Erythroblast (primary cell): ENCODE measurements around the gene SNURF.
"Not testable (repeated sequence)": the region's sequence is repeated elsewhere in the genome, so short reads cannot be mapped to it uniquely, and the experiment has no call there.

Experiments used
- DNase-seq, 2 experiments: peaks; one replicate each; lab custom pipeline; 2025; lab: John Stamatoyannopoulos, UW
- GATA1 ChIP-seq: IDR thresholded peaks from 2 replicates; pipeline ENCODE4 v1.6.1; 2011; ENCODE audit warnings: low read depth, mild to moderate bottlenecking, control low read depth, low read length, moderate library complexity
- POLR2A ChIP-seq: IDR thresholded peaks from 2 replicates; pipeline ENCODE4 v1.6.1; 2011; ENCODE audit warnings: mild to moderate bottlenecking, low read length

The SNURF gene, protein sequence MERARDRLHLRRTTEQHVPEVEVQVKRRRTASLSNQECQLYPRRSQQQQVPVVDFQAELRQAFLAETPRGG

DNA sequence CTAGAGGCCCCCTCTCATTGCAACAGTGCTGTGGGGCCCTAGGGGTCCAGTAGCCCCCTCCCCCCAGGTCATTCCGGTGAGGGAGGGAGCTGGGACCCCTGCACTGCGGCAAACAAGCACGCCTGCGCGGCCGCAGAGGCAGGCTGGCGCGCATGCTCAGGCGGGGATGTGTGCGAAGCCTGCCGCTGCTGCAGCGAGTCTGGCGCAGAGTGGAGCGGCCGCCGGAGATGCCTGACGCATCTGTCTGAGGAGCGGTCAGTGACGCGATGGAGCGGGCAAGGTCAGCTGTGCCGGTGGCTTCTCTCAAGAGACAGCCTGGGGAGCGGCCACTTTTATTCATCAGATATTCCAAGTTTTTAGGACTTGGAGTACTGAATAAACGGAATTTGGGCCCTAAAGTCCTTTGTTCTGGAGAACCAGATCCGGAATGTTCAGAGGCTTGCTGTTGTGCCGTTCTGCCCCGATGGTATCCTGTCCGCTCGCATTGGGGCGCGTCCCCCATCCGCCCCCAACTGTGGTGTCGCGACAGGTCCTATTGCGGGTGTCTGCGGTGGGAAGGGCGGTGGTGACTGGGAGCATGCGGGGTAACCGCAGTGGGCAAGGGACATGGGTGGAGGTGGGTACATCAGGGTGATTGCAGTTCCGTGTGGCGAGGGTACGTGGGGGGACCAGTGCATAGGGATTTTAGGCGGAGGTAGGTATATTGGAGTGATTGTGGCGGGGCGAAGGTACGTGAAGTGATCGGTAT lies at the start of gene SNURF, which contains the start of gene SNRPN:
TSS of gene SNURF (plus strand) at position 205 of the 748 bp plus-strand sequence. CDS start at position 267, 62 bp downstream.
TSS of gene SNRPN (plus strand) at position 205 of the 748 bp plus-strand sequence. CDS start 19,467 bp downstream, outside the sequence.
- no peak for TF ChIP-seq GATA1
- TF ChIP-seq POLR2A: peak; percentile 65
- peak; percentile 48 to 63 for DNase-seq

DNA sequence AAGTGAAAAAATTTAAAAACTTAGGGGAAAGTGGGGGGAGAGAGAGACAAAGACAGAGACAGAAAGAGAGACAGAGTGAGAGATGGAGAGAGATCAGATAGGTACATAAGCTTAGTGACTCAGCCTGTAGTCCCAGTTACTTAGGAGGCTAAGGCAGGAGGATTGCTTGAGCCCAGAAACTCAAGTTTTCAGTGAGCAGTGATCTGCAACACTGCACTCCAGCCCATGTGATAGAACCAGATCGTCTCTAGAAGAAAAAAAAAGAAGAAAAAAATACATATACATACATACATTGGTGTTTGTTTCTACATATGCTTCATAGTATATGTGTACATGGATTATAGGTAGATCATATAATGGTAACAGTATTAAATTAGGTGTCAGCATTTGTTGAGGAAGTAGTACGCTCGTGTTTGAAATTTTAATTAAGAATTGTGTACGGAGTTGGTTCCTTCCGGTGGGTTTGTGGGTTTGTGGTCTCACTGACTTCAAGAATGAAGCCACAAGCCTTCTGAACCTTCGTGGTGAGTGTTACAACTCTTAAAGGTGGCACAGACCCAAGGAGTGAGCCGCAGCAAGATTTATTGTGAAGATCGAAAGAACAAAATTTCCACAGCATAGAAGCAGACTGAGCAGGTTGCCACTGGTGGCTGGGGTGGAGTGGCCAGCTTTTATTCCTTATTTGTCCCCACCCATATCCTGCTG lies 38.3 kb upstream of the SNURF start:
- no peak for DNase-seq
- TF ChIP-seq POLR2A (no peak), GATA1 (no peak)

DNA sequence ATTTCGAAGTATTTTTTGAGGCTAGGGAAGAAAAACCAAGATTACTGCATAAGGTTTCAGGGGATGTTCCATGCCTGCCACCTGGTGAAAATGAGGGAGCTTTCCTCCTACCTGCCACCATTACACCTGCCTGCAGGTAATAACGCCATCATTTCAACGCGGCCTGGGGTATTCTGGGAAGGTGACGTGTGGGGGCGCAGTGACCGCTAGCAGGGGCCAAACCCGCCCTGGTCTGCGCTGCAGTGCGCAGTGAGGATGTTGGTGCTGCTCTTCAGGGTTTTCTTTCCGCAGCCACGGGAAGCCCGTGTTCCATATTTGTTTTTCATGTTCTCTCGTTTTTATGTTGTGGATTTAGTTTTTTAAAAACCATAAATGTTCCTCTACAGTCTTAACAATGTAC lies 37.4 kb upstream of the SNURF start:
- DNase-seq: no peak
- TF ChIP-seq POLR2A (no peak), GATA1 (no peak)

DNA sequence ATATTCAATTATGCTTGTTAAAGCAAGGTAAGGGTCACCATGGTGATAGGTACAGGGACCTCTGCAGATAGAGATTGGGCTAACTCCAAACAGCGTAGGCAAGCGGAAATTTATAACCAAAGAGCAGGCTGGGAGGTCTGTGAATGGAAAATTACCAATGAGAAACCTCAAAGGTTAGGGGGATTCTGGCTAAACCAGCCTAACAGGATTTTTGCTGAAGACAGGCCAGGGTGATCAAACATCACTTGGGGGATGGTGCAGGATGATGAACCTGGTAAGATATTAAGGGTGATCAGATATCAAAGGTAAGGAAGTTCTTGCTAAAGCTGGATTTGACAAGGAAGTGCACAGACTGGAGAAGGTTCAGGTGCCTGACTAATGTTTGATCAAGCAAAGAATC lies 35.3 kb upstream of the SNURF start:
- TF ChIP-seq POLR2A (no peak), GATA1 (no peak)
- no peak for DNase-seq

DNA sequence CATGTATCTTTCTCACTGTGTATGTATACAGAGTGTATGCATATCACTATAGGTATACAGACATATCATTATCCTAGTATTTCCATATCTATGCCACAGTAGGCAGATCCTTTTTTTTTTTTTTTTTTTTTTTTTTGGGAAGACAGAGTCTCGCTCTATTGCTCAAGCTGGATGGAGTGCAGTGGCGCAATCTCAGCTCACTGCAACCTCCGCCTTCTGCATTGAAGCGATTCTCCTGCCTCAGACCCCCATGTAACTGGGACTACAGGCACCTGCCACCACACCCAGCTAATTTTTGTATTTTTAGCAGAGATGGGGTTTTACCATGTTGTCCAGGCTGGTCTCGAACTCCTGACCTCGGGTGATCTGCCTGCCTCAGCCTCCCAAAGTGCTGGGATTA lies 32.0 kb upstream of the SNURF start:
- DNase-seq: not testable (repeated sequence)

DNA sequence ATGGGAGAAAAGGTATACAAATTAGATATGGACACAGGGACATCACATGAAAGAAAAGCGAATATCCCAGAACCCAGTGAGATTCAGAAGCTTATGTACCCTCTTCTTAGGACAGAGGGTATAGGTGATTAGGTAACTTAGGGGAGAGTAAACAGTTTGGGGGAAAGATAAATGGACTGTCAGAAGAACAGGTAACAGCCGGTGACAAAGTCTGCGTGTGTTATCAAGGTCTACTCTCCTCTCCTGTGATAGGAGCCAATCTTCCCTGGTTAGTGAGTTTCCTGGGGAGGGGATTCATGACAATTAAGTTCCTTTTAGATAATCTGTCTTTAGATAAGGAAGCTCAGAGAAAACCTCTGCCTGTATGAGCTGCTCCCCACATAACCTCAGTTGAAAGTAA lies 30.6 kb upstream of the SNURF start:
- TF ChIP-seq POLR2A (no peak), GATA1 (no peak)
- DNase-seq: no peak

DNA sequence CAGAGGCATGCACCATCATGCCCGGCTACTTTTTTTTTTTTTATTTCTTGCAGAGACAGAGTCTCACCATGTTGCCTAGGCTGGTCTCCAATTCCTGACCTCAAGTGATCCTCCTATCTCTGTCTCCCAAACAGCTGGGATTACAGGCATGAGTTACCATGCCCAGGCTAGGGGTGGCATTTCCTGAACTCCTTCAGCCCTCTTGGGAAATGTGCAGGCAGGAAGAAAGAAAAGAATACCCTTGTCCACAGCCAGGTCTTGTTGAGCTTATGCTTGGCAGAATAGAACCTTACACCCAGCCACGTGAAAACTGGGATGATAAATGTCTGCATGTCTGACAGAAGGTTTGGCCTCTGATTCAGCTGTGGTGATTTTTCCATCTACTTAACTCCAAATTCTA lies 30.2 kb upstream of the SNURF start:
- DNase-seq: no peak
- no peak for TF ChIP-seq POLR2A
- TF ChIP-seq GATA1: no peak

DNA sequence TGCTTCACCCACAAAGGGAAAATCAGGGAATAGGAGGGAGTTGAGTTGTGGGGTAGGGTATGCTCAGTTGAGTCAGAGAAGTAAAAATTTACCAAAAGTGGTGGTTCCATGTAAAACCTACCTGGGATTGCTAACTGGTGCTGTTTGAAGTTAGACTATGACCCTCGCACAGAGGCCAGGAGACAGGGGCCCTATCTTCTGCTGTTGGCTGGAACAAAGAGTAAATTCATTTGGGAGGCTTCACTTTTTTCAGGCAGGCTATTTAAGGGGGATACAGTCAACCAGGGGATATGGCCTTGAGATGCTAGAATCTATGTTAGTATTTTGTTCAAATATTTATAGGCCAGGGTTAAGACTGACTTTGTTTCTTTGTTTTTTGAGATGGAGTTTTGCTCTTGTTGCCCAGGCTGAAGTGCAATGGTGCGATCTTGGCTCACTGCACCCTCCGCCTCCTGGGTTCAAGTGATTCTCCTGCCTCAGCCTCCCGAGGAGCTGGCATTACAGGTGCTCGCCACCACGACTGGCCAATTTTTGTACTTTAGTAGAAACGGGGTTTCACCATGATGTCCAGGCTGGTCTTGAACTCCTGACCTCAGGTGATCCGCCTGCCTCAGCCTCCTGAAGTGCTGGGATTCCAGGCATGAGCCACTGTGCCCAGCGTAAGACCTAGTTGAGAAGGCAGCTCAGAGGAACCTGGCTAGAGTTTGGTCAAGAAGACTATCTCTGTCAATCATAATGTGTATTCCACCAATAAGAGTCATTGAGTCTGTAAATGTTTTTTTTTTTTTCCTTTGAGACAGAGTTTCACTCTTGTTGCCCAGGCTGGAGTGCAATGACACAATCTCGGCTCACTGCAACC lies 22.7 kb upstream of the SNURF start:
- DNase-seq: not testable (repeated sequence)

DNA sequence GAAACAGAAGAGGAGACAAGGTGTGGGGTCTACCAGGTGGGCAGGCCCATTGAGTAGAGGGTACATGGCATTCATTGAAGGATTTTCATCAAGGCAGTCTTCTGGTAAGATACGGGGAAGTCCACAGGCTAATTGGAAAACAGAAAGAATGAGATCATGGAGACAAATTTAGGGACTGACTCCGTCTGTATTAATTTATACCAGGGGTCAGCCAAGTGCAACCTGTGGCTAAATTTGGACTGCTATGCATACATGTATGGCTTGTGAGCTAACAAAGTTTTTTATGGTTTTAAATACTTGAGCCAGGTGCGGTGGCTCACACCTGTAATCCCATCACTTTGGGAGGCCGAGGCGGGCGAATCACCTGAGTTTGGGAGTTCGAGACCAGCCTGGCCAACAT lies 21.1 kb upstream of the SNURF start:
- TF ChIP-seq POLR2A: no peak
- no peak for TF ChIP-seq GATA1
- DNase-seq: no peak

DNA sequence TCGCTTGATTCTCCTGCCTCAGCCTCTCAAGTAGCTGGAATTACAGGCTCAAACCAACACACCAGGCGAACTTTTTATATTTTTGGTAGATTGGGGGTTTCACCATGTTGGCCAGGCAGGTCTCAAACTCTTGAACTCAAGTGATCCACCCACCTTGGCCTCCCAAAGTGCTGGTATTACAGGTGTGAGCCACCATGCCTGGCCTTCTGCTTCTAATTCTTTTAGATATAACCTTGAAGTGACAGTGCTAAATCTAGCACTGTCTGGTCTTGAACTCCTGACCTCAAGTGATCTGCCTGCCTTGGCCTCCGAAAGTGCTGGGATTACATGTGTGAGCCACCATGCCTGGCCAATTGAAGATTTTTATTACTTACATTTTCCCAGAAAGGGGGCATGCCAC lies 16.6 kb upstream of the SNURF start:
- DNase-seq: not testable (repeated sequence)

DNA sequence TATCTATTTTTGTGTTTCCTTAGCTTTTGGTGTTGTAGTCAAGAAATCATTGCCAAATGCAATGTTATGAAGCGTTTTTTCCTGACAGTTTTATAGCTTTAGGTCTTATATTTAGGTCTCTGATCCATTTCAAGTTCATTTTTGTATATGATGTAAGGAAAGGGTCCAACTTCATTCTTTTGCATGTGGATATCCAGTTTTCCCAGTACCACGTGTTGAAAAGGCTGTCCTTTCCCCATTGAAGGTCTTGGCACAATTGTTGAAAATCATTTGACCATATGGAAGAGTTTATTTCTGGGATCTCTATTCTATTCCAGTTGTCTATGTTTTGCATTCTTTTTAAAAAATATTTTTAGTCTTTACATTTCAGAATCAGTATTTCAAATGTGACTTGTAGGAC lies 14.6 kb upstream of the SNURF start:
- TF ChIP-seq POLR2A (no peak), GATA1 (no peak)
- DNase-seq: no peak

DNA sequence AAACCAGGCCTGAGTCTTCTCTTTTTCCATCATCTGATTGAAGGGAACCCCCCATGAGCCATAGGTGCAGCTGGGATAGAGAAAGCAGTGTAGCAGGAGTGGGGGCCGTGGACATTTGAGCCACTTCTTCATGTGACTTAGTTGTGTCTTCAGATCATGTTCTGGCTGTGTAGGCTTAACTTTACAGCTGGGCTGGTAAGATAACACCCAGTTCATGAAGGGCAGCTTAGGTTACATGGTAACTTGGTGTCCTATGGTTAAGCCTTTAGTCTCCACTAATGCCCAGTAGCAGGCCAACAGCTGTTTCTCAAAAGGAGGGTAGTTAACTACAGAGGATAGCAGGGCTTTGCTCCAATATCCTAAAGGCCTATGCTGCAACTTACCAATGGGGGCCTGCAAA lies 11.4 kb upstream of the SNURF start:
- no peak for DNase-seq
- no peak for TF ChIP-seq POLR2A

DNA sequence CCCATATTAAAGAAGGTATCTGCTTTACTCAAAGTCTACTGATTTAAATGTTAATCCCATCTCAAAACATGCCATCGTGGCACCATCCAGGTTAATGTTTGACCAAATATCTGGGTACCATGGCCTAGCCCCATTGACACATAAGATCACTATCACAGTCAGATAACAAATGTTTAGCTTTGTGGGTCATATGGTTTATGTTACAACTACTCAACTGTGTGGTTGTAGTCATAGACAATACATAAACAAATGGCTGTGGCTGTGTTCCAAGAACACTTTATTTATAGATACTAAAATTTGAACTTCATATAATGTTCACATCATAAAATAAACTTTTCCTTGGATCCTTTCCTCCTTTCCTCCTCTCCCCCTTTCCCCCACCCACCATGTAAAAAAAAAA lies 9.8 kb upstream of the SNURF start:
- no peak for DNase-seq
- TF ChIP-seq GATA1: no peak
- TF ChIP-seq POLR2A: no peak

DNA sequence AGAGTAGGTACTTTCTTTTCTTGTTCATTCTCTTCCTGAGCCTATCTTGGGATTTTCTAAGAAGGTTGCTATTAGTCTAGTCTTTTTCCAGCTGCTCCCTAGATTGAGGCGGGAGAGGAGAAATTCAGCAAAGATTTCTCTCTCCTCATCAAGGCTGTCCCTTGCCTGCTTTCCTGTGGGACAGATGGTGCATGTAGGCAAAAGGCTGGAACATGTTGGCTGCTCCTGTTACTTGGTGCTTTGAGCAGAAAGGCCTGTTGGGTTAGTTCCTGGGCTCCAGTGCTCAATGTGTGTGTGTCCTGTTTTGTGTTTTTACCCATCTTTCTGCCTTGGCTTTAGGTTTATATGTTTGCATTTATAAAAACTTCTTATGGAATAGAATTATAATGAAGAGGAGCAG lies 9.1 kb upstream of the SNURF start:
- TF ChIP-seq POLR2A (no peak), GATA1 (no peak)
- DNase-seq: no peak

DNA sequence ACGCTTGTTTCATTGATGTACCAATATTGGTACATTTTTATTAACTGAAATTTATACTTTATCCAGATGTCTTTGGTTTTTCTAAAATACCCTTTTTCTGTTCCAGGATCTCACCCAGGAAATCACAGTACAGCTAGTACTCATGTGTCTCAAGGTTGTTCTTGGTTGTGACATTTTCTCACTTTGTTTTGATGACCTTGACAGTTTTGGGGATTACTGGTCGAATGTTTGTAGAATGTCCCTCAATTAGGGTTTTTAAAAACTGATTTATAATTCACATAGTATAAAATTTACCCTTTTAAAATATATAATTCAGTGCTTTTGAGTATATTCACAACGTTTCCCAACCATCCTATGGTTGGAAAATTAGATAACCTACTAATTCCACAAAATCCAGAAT lies 6.3 kb upstream of the SNURF start:
- TF ChIP-seq GATA1 (no peak), POLR2A (no peak)
- DNase-seq: no peak
